GM21576 (cell line): ENCODE data around the gene ATP6V1B1.
A peak's percentile ranks its signal among the peaks of the same experiment; 100 is the strongest.

ENCODE experiments used
- ATAC-seq: cut with Tn5 transposase; IDR thresholded peaks from one replicate; pipeline ENCODE4 v1.9.1; 2021; ENCODE audit warnings: mild to moderate bottlenecking, moderate library complexity; ENCODE audit not compliant: unreplicated experiment

Gene ATP6V1B1

DNA sequence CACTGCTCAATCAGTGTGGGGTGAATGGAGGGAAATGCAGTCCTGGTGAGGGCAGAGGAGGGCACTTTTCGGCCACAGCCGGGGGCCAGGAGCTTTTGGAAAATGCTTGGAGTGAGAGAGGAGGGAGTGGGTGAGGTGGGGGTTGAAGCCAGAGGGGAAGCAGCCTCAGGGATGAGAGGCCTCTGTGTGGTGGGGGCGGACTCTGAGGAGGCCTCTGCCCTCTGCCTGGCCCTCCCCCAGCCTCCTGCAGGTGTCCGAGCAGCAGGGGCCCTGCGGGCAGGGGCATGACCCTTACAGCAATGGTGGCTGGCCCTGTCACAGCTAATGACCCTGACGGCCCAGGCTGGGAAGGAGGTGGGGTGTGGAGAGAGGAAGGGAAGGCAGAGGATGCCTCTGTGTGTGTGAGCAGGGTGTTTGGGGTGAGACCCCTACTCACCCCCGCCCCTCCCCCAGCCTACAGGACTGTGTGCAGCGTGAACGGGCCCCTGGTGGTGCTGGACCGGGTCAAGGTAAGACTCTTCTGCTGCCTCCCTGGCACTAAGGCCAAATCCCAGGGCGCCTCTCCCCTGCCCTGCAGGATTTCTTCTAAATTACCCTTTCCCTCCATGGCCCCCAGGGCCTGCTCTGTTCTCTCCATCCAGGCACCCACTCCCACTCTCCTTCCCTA lies 7.6 kb downstream of the ATP6V1B1 start:
- ATAC-seq = no peak

DNA sequence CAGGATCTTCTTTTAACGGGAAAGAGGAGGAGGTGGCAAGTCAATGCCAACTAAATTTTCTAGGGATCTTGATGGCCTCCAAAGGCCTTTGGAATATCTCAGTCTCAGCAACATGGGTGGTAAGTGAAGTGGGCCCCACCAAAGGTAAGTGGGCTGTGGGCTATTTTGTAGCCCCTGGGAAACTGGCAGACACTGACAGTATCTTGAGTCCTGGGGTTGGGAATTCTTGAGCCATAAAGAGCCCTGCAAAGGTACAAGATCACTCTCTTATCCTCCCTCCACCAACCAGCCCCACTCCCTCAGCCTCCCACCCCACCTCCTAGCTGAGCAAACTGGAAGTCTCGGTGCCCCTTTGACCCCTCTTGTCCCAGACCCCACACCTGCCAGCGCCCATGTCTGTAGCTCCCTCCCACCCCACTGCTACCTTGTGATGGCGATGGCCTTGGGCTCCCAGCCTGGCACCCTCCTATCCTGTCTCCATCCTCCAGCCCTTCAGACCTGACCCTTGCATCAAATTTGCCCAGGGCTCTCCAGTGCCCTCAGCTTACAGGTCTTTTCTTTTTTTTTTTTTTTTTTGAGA lies 8.5 kb downstream of the ATP6V1B1 start:
- no peak for ATAC-seq

DNA sequence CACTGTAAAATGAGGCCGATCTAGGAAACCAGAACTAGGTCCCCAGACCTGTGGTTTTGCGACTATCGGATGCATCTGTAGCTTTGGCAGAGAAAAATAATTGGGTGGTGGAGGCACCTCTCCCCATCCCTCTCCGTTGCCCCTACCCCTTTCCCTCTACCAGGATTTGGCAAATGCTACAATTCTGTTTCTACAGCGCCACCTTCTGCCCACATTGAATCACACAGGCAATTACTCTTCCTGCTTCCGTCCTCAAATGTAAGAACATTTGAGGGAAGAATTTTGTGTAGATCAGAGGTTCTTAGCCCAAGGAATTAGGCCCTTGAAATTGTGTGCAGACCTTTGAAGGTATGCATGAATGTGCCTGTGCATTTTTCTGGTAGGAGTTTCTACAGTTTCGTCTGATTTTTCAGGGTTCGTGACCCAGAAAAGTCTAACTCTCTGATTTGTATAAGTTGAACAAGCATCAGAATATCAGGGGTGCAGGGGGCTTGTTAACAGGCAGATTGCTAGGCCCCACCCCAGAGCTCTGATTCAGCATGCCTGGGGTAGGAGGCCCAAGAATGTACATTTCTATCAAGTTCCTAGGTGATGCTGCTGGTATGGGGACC lies 11.2 kb downstream of the ATP6V1B1 start:
- no peak for ATAC-seq

DNA sequence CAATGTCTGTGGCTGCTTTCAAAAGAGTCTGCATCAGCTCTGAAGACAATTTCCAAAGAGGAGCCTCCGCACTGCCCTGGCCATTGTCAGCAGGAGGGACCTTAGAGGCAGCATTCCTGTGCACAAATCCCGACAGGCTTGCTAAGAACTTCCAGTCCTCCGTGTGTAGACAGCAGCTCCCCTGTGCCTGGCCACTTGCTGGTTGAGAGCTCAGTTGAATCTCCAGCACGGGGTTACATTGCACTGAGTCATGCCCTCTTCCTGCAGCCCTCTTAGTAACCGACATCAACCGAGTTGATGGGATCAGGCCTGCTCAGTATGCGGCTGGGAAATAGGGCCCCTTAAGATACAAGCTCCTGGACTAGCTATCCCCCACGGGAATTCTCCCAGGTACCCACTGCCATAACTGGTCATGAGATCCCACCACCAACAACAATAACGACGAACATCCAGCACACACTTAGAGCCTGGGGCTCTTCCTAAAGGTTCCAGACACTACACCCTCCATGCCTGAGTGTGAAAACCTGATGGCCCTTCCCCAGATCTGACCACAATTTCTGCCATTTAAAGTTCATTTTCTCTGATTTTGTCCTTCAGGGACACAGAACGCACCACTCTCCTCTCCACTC lies 12.0 kb downstream of the ATP6V1B1 start:
- no peak for ATAC-seq

DNA sequence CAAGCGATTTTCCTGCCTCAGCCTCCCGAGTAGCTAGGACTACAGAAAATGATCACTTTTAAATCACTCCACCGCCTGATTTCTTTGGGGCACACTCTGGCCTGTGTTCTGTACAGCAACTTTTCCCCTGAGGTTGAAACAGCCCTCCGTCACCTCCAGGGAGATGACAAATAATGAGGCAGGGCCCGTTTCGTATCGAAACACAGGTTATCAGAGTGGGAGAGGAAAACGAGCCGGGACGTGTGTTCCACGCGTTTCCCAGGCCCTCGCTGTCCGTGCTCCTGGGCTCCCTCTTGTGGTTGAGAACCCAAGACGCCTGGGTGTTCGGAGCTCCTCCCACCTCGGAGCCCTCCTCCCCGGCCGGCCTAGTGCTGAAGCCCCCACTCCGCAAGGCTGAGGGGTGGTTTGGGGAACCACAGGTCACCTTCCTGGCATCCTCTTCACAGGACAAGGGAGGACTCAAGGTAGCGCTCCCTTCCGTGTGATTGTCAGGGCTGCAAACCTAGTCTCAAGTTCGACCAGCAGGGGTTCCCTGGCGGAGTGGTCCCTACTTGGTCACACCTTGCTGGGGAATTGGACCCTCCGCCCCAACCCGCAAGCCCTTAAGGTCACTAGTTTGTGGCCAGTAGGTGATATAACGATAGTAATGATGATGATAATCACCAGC lies 12.8 kb downstream of the ATP6V1B1 start:
- peak; percentile 85 for ATAC-seq

DNA sequence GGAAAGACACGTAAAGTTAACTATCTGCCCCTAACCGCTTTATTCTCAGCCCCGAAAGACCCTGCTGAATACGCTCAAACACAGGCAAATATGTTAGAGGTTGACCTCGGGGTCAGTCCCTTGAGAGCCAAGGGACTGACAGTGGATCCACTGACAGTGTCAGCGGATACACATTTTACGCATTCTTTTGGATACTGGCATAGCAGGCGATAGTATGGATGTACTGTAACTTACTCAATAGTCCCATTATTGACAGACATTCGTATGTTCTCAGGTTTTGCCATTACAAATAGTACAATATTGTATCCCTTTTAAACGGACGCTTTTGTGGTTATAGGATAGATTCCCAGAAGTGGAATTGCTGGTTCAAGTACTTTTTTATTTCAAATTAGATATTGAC lies 13.4 kb downstream of the ATP6V1B1 start:
- no peak for ATAC-seq

DNA sequence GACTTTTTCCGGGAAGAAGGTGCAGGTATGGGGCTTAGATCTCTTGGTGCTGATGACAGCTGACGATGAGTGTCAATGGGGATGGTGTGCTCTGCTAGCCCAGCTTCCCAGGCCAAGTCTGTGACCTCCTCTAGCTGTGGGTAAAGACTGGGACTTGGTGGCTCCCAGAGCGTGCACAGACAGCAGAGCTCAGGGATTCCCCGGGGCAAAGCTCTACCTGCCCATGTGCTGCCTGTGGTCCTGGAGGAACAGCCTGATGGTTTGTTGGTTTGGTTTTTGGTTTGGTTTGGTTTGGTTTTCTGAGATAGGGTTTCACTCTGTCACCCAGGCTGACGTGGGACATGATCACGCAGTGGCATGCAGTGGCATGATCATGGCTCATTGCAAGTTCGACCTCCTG lies 19.2 kb downstream of the ATP6V1B1 start:
- no peak for ATAC-seq

DNA sequence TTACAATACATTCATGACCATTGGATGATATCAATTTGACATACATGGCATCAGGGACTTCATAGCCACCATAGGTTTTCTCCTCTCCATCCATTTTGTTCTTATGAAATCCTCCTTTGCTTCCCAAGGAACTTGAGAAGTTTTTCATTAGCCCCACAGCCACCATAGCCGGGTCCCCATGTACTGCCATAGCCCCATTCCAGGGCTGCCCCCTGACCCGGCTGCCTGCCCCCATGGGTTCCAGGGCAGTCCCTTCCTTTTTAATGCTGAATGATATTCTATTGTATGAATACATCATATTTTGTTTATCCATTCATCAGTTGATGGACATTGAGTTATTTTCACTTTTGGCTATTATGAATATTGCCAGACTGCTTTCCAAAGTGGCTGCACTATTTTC lies 20.4 kb downstream of the ATP6V1B1 start:
- ATAC-seq = no peak

DNA sequence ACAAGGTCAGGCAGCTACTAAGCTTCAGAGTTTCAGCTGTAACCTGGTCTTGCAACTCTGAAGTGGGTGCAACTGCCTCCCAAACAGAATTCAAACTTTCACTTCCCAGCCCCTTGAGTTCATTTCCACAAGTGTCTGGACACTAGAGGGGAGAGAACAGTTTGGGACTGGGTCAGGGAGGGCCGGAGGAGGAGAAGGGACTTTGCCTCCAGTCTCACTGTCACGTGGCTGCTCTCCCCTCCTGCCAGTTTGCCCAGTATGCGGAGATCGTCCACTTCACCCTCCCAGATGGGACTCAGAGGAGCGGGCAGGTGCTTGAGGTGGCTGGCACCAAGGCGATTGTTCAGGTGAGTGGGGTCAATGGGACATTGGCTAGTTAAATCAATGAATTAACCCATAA lies 22.1 kb downstream of the ATP6V1B1 start:
- ATAC-seq = no peak

DNA sequence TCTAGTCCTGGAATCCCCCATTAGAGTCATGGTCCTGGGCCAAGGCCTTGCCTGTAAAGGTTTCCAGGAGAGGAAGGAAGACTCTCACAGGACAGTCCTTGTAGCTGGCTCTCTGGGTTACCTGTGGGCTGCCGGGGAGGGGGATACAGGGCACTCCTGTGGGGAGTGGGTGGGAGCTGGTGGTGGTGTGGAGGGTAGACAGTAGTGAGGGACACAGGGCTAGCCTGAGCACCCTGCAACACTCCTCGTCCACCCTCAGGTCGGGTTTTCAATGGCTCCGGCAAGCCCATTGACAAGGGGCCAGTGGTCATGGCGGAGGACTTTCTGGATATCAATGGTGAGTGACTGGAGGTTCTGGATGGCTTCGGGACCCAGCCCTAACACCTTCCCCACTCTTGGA lies 23.1 kb downstream of the ATP6V1B1 start:
- ATAC-seq = no peak

DNA sequence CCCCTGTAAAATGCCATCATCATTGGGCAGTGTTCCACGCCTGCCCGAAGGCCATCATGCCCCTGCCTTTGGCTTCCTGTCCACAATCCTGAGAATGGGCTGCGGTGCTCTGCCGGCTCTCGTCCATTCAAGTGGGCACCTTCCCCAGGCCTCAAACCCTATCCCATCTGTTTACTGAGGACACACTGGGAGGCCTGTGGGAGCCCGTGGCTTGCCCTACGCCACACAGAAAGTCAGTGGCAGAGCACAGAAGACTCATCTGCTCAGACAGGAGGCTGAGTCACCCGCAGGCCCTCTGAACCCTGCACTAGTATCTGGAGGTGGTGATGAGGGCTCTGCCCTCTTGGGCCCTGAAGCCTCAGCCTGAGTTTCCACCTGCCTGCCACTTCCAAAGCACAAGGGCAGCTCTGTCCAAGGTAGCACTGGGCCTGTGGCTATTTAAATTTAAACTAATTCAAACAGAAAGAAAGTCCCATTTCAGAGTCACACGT lies 23.6 kb downstream of the ATP6V1B1 start:
- ATAC-seq = no peak

DNA sequence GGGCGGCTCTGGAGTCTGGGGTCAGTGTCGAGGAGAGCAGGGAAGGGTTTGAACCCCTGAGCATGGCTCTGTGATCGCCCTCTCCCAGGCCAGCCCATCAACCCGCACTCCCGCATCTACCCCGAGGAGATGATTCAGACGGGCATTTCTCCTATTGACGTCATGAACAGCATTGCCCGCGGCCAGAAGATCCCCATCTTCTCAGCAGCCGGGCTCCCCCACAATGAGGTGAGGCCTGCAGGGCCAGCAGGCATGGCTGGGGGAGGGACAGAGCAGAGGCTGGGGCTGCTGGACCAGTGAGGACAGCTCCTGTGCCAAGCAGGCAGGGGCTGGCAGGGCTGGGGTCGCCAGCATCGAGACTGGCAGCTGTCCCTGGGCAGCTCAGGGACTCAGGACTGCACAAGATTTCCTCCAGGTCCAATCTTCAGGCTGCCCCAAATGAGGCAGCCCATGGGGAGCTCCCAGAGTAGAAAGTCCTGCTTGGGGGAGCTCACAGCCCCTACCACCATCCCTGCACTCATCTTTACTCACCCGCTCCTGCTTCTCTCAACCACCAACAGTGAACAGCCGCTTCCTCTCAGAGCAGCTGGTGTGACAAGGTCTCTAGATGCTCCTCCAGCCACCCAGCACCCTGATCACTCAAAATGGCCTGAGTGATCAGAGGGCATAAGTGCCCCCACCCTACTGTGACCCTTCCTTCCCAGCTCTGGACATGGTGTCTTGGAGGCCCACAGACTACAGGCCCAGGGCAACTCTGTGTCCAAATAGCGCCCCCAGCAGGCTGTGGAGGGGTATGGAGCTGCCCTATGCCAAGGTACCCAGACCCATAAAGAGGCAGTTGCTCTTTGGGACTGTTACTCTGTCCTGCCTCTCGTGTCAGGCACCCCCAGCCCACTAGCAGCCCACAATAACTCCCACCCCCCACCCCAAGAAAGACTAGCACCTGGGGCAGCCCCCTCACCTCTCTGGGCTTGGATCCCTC lies 24.4 kb downstream of the ATP6V1B1 start:
- no peak for ATAC-seq

DNA sequence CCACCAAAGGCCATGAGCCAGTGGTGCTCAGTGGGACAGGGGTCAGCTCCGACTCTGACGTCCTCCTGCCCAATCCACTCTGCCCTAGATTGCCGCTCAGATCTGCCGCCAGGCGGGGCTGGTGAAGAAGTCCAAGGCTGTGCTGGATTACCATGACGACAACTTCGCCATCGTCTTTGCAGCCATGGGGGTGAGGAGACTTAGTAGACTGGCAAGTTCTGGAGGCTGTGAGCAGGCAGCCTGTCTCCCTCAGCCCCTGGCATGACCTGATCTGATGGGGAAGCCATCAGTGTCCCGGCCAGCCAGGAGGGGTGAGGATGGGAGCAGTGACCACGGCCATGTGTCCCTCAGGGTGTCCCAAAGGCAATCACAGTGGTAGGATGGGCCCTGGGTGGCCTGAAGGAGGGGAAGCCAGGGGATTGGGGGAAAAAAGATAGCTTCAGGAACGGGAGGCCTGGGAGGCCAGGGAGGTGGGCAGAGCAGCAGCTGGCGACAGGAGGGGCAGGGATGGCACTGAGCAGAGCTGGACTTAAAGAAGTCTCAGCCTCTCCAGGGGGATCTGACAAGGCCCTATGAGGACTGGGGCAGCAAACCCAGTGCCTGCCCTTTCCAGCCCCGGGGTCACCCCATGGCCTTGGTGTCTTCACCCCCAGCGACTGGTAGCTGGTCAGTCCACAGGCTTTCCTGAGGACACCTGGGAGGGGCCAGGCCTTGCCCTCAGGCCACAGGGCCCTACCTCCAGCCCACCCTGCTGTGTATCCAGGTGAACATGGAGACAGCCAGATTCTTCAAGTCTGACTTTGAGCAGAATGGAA lies 25.3 kb downstream of the ATP6V1B1 start:
- ATAC-seq = no peak

DNA sequence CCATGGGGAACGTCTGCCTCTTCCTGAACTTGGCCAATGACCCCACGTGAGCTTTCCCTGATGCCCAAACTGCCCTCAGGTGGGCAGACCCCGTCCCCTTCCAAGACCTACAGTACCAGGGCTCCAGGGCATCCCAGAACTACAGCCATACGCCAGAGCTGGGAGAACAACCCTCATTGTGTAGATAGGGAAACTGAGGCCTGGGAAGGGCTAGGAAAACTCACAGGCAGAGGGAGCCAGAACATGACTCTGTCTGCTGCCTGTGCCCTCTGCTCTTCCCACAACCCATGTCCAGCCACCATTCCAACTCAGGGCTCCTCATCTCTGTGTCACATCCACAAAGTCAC lies 25.9 kb downstream of the ATP6V1B1 start:
- no peak for ATAC-seq

DNA sequence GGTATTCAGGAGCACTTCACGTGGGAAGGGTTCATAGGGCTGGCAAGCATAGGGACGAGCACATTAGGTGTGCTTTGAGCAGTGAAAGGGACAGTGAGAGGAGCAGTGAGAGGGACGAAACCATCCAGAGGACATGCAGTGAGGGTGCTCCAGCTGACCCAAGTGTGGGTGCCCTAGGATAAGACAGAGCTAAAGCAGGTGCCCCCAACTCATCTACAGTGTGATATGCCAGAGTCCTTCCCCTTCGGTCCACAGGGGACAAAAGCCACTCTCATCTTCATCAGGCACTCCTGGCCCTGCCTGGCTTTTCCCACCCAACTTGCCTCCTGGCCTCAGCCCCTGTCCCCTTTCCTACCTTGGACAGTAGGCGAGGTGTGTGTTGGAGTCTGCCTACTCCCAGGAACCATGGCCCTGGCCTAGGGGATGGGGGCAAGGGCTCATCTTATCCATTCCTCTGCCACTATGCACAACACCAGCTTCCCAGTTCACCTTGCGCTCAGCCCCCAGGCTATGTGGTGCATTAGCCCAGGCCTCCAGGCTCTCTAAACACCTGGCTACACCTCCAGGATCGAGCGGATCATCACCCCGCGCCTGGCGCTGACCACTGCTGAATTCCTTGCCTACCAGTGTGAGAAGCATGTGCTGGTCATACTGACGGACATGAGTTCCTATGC lies 26.6 kb downstream of the ATP6V1B1 start:
- ATAC-seq = no peak

DNA sequence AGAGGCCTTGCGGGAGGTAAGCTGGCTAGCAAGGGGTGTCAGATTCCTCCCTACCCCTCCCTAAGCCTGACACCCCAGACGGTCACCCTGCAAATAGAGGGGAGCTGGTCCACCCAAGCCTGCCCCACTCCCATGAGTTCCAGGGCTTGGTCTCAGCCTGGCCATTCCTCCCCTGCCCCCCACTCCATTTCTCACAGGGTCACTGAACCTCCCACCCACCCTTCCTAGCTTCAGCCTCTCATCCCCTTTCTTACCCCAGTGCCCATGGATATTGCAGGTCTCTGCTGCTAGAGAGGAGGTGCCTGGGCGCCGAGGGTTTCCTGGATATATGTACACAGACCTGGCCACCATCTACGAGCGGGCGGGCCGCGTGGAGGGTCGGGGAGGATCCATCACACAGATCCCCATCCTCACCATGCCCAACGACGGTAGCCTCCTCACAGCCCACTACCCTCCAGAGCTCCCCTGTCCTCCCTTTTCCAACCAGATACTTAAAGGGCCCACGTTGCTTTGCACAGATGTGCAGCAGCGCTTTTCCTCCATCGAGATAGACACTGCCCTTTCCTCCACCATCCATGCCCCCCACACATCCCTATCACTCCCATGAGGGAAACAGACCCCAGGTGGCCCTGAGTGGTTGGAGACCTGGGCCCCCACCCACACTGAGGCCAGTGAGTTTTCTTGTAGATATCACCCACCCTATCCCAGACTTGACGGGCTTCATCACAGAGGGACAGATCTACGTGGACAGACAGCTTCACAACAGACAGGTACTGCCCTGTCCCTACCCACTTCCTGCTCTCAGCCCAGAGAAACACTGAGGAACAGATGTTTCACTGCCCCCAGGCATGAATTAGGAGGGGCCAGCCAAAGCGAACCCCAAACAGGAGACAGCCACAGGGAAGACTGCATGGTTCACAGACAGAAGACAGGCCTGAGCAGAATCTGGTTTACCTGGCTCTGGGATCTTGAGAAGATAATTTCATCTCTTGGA lies 27.5 kb downstream of the ATP6V1B1 start:
- no peak for ATAC-seq

DNA sequence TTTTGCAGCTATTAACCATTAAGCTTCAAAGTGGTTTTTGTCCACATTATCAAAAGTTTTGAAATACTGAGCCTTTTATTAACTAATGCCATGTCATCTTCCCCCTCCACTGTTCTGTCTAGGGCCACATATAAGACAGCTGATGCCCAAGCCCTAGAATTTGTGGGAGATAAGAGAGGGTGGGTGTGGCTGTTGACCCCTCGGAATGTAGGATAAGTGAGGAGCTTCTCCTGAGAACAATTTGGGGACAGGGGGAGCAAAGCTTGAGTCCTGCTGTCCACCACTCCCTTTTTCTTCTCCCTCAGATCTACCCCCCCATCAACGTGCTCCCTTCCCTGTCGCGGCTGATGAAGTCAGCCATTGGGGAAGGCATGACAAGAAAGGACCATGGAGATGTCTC lies 28.4 kb downstream of the ATP6V1B1 start:
- no peak for ATAC-seq
